HEK293 (cell line): ENCODE results near the gene GALNS.

Experiments used
- CTCF ChIA-PET: fragments of 350-600 bp; formaldehyde crosslinking; extraction: SDS; loops from one replicate; lab custom pipeline; 2021; ENCODE audit warnings: antibody characterized with exemption; lab: Yijun Ruan, JAX
- POLR2A ChIA-PET: fragments of 300-600 bp; formaldehyde crosslinking; extraction: SDS; loops from one replicate; lab custom pipeline; 2020; ENCODE audit warnings: antibody characterized with exemption, inconsistent platforms; lab: Yijun Ruan, JAX
- H3K27ac ChIP-seq: fragments of 200-500 bp; sonication (Bioruptor generic); 2 replicates; pipeline ENCODE4 v1.5.1; 2014; ENCODE audit warnings: low read depth, low read length, control low read depth, inconsistent platforms; ENCODE audit errors: extremely low read depth
- H3K36me3 ChIP-seq, 2 experiments: fragments of 200-500 bp in 1 of 2; sonication (Bioruptor generic) in 1 of 2; 1 replicate in 1 of 2; 2 replicates in 1 of 2; pipeline ENCODE4 v1.5.1; 2014 to 2017; ENCODE audit warnings: inconsistent platforms in 2 of 2, low read length in 2 of 2; ENCODE audit not compliant: control insufficient read depth in 2 of 2, insufficient read depth in 1 of 2
- H3K4me1 ChIP-seq: fragments of 200-500 bp; sonication (Bioruptor generic); 2 replicates; pipeline ENCODE4 v1.5.1; 2014; ENCODE audit warnings: mild to moderate bottlenecking, low read length, inconsistent platforms; ENCODE audit not compliant: control insufficient read depth, insufficient read depth
- H3K4me3 ChIP-seq: 2 replicates; pipeline ENCODE4 v1.5.1; 2011; ENCODE audit warnings: low read depth, mild to moderate bottlenecking, control low read depth, low read length, moderate library complexity
- H3K9me3 ChIP-seq: fragments of 200-500 bp; sonication (Bioruptor generic); 2 replicates; pipeline ENCODE4 v1.5.1; 2014; ENCODE audit warnings: low read depth, low read length, inconsistent platforms; ENCODE audit not compliant: control insufficient read depth, insufficient read depth
- BCL11B ChIP-seq: fragments of 450-650 bp; formaldehyde crosslinking; IDR thresholded peaks from 2 replicates; pipeline ENCODE4 v1.5.1; 2016; ENCODE audit warnings: low read depth, missing biosample characterization, missing genetic modification characterization
- GLIS1 ChIP-seq: fragments of 450-650 bp; formaldehyde crosslinking; IDR thresholded peaks from 2 replicates; pipeline ENCODE4 v1.5.1; 2016; ENCODE audit warnings: missing biosample characterization, missing genetic modification characterization
- KLF10 ChIP-seq: fragments of 450-650 bp; IDR thresholded peaks from 2 replicates; pipeline ENCODE4 v1.5.1; 2018; ENCODE audit warnings: missing biosample characterization, mild to moderate bottlenecking, missing genetic modification characterization
- MEIS1 ChIP-seq: sonication (generic); formaldehyde crosslinking; IDR thresholded peaks from 2 replicates; pipeline ENCODE4 v1.8.1; 2022; ENCODE audit warnings: missing genetic modification reagents, mild to moderate bottlenecking, borderline replicate concordance
- SETDB1 ChIP-seq: IDR thresholded peaks from one replicate; pipeline ENCODE4 v1.6.1; 2017; ENCODE audit warnings: mild to moderate bottlenecking, low read length, moderate library complexity, mixed read lengths; ENCODE audit not compliant: insufficient read length
- ZBTB17 ChIP-seq: fragments of 450-650 bp; formaldehyde crosslinking; IDR thresholded peaks from 2 replicates; pipeline ENCODE4 v1.5.1; 2016; ENCODE audit warnings: missing biosample characterization, missing genetic modification characterization
- ZBTB20 ChIP-seq: fragments of 450-650 bp; formaldehyde crosslinking; IDR thresholded peaks from 2 replicates; pipeline ENCODE4 v1.5.1; 2016; ENCODE audit warnings: missing biosample characterization, missing genetic modification characterization
- ZBTB7A ChIP-seq: fragments of 450-650 bp; formaldehyde crosslinking; IDR thresholded peaks from 2 replicates; pipeline ENCODE4 v1.5.1; 2016; ENCODE audit warnings: low read depth, missing biosample characterization, missing genetic modification characterization
- ZNF132 ChIP-seq: fragments of 450-650 bp; formaldehyde crosslinking; IDR thresholded peaks from 2 replicates; pipeline ENCODE4 v1.5.1; 2017; ENCODE audit warnings: missing biosample characterization, missing genetic modification characterization, borderline replicate concordance
- ZNF155 ChIP-seq: fragments of 450-650 bp; formaldehyde crosslinking; IDR thresholded peaks from 2 replicates; pipeline ENCODE4 v1.5.1; 2016; ENCODE audit warnings: missing biosample characterization, missing genetic modification characterization
- ZNF157 ChIP-seq: fragments of 450-650 bp; formaldehyde crosslinking; IDR thresholded peaks from 2 replicates; pipeline ENCODE4 v1.5.1; 2016; ENCODE audit warnings: missing biosample characterization, missing genetic modification characterization
- ZNF16 ChIP-seq: fragments of 450-650 bp; formaldehyde crosslinking; IDR thresholded peaks from 2 replicates; pipeline ENCODE4 v1.5.1; 2016; ENCODE audit warnings: low read depth, missing biosample characterization, missing genetic modification characterization
- ZNF184 ChIP-seq: fragments of 450-650 bp; IDR thresholded peaks from 2 replicates; pipeline ENCODE4 v1.5.1; 2018; ENCODE audit warnings: missing biosample characterization, mild to moderate bottlenecking, missing genetic modification characterization
- ZNF223 ChIP-seq: fragments of 450-650 bp; formaldehyde crosslinking; IDR thresholded peaks from 2 replicates; pipeline ENCODE4 v1.5.1; 2016; ENCODE audit warnings: missing biosample characterization, missing genetic modification characterization
- ZNF274 ChIP-seq, 2 experiments: fragments of 200-500 bp in 1 of 2; fragments of 450-650 bp in 1 of 2; sonication (Bioruptor generic) in 1 of 2; formaldehyde crosslinking in 1 of 2; IDR thresholded peaks; 2 replicates each; pipeline versions ENCODE4 v1.5.1 to v1.6.1; 2014 to 2016; ENCODE audit warnings: borderline replicate concordance in 1 of 2, inconsistent platforms in 1 of 2, low read length in 1 of 2, missing biosample characterization in 1 of 2, missing genetic modification characterization in 1 of 2
- ZNF341 ChIP-seq: fragments of 450-650 bp; formaldehyde crosslinking; IDR thresholded peaks from 2 replicates; pipeline ENCODE4; 2016; ENCODE audit warnings: low read depth, missing biosample characterization, missing genetic modification characterization
- ZNF354C ChIP-seq: fragments of 450-650 bp; formaldehyde crosslinking; IDR thresholded peaks from 2 replicates; pipeline ENCODE4 v1.5.1; 2016; ENCODE audit warnings: missing biosample characterization, missing genetic modification characterization, low read depth, borderline replicate concordance
- ZNF366 ChIP-seq: fragments of 450-650 bp; formaldehyde crosslinking; conservative IDR thresholded peaks from 2 replicates; pipeline ENCODE4 v1.5.1; 2016; ENCODE audit warnings: missing biosample characterization, missing genetic modification characterization
- ZNF37A ChIP-seq: fragments of 450-650 bp; IDR thresholded peaks from 2 replicates; pipeline ENCODE4 v1.5.1; 2018; ENCODE audit warnings: missing biosample characterization, missing genetic modification characterization
- ZNF391 ChIP-seq: fragments of 450-650 bp; formaldehyde crosslinking; IDR thresholded peaks from 2 replicates; pipeline ENCODE4 v1.5.1; 2016; ENCODE audit warnings: low read depth, missing biosample characterization, missing genetic modification characterization, borderline replicate concordance
- ZNF394 ChIP-seq: fragments of 450-650 bp; formaldehyde crosslinking; IDR thresholded peaks from 2 replicates; pipeline ENCODE4 v1.5.1; 2016; ENCODE audit warnings: missing biosample characterization, missing genetic modification characterization, mild to moderate bottlenecking, moderate library complexity, borderline replicate concordance
- ZSCAN30 ChIP-seq: fragments of 450-650 bp; IDR thresholded peaks from 2 replicates; pipeline ENCODE4 v1.5.1; 2018; ENCODE audit warnings: missing biosample characterization, mild to moderate bottlenecking, missing genetic modification characterization, moderate library complexity
- ZXDB ChIP-seq: fragments of 450-650 bp; formaldehyde crosslinking; IDR thresholded peaks from 2 replicates; pipeline ENCODE4 v1.5.1; 2016; ENCODE audit warnings: missing biosample characterization, missing genetic modification characterization
- TF ChIP-seq, protein P1 (sequence below): fragments of 450-650 bp; formaldehyde crosslinking; IDR thresholded peaks from 2 replicates; pipeline ENCODE4 v1.5.1; 2016; ENCODE audit warnings: missing biosample characterization, missing genetic modification characterization
- TF ChIP-seq, protein P2 (sequence below): fragments of 450-650 bp; formaldehyde crosslinking; IDR thresholded peaks from 2 replicates; pipeline ENCODE4 v1.5.1; 2017; ENCODE audit warnings: missing biosample characterization, mild to moderate bottlenecking, missing genetic modification characterization, moderate library complexity
- TF ChIP-seq, protein P3 (sequence below): fragments of 450-650 bp; IDR thresholded peaks from 2 replicates; pipeline ENCODE4 v1.5.1; 2018; ENCODE audit warnings: missing biosample characterization, missing genetic modification characterization
- TF ChIP-seq, protein P4 (sequence below): fragments of 450-650 bp; formaldehyde crosslinking; IDR thresholded peaks from 2 replicates; pipeline ENCODE4 v1.5.1; 2016; ENCODE audit warnings: missing biosample characterization, missing genetic modification characterization, low read depth
- TF ChIP-seq, protein P5 (sequence below): fragments of 450-650 bp; formaldehyde crosslinking; IDR thresholded peaks from 2 replicates; pipeline ENCODE4 v1.5.1; 2016; ENCODE audit warnings: missing biosample characterization, missing genetic modification characterization

The GALNS gene

DNA sequence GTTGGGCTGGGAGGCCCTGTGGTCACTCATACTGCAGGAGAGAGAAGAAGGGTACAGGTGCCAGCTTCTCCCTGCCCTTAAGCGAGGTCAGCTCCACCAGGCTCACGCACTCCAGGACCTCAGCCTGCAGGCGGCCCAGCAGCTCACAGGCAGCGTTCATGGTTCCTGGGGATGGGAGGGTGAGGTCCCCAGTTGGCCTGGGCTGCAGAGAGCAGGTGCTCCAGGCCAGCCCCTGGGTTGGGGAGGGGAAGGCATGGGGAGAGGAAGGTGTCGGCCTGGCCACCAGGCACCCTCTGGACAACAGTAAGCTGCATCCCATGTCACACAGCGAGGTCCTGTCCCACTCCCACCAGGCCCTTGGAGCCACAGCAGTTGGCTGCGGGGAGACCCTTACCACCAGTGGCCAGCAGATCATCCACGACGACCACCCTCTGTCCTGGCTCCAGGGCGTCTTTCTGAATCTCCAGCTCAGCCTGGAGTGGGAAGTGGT, 47.0 kb downstream of the GALNS start (continued):
- TF ChIP-seq, protein P1, sequence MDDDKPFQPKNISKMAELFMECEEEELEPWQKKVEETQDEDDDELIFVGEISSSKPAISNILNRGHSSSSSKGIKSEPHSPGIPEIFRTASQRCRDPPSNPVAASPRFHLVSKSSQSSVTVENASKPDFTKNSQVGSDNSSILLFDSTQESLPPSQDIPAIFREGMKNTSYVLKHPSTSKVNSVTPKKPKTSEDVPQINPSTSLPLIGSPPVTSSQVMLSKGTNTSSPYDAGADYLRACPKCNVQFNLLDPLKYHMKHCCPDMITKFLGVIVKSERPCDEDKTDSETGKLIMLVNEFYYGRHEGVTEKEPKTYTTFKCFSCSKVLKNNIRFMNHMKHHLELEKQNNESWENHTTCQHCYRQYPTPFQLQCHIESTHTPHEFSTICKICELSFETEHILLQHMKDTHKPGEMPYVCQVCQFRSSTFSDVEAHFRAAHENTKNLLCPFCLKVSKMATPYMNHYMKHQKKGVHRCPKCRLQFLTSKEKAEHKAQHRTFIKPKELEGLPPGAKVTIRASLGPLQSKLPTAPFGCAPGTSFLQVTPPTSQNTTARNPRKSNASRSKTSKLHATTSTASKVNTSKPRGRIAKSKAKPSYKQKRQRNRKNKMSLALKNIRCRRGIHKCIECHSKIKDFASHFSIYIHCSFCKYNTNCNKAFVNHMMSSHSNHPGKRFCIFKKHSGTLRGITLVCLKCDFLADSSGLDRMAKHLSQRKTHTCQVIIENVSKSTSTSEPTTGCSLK (tag by site-specific recombination): no peak
- no peak for TF ChIP-seq ZNF132 (tag by site-specific recombination)
- no peak for TF ChIP-seq ZNF366 (tag by site-specific recombination)
- peak; percentile 37; the same call in 1 of the 2 replicates for TF ChIP-seq ZBTB17 (tag by site-specific recombination)
- peak; percentile 85 for TF ChIP-seq ZBTB7A (tag by site-specific recombination)
- TF ChIP-seq, protein P2, sequence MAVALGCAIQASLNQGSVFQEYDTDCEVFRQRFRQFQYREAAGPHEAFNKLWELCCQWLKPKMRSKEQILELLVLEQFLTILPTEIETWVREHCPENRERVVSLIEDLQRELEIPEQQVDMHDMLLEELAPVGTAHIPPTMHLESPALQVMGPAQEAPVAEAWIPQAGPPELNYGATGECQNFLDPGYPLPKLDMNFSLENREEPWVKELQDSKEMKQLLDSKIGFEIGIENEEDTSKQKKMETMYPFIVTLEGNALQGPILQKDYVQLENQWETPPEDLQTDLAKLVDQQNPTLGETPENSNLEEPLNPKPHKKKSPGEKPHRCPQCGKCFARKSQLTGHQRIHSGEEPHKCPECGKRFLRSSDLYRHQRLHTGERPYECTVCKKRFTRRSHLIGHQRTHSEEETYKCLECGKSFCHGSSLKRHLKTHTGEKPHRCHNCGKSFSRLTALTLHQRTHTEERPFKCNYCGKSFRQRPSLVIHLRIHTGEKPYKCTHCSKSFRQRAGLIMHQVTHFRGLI (tag by site-specific recombination): peak; percentile 41; the same call in 1 of the 2 replicates
- TF ChIP-seq MEIS1 (CRISPR knock-in tag): no peak
- TF ChIP-seq ZNF394 (tag by site-specific recombination): peak; percentile 81
- TF ChIP-seq ZSCAN30: 0 out of 2 replicates have a peak, but pooled peaks have one; percentile 38
- no peak for TF ChIP-seq ZNF37A (tag by site-specific recombination)
- no peak; the same call in 1 of the 2 replicates for TF ChIP-seq GLIS1 (tag by site-specific recombination)
- TF ChIP-seq, all 188 proteins: peak for 17

DNA sequence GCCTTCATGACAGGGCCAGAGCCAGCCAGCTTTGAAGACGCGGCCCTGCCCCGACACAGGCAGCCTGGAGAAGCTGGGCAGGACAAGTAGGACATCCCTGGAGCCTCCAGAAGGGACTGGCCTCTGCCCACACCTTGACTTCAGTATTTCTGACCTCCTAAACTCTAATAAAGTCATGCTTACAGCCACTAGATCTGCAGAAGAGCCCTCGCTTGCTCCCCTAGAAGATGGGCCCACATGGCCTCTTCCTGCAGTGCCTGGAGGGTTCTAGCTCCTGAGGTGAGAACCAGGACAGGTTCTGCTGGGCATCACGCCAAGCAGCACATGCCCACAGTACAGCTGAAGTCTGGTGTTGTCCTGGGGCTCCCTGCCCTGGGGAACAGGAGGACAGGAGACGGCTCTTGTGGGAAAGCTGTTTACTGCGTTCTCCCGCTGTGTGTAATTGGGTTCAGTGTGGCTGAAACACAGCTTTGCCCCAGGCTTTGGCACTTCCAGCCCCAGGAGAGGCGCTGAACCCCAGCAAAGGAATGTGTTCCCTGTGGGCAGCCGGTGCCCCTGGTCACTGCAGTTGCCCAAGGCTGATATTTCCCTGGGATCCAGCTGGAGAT, 47.6 kb downstream of the GALNS start:
- Histone ChIP-seq H3K36me3 (peaks cover 0 to 69% of the 10 kb centered on the region in 2 experiments; a peak in 1 of 3 replicates), H3K27ac (peak overlapping the region; percentile 87), H3K4me1 (peaks cover 5% of the 10 kb centered on the region), H3K9me3 (no peaks in the 10 kb centered on the region), H3K4me3 (no peak overlapping the region)
- ChIA-PET POLR2A (interaction anchor here (1.0 to 5.2 kb wide), 15 partner anchors 9 to 408 kb away, joined by 3 to 33 read pairs (median 6); partner anchors contain the start of genes CDH15, GALNS, TRAPPC2L and ZNF778), CTCF (interaction anchor here (0.5 to 3.3 kb wide), 3 partner anchors 72 to 494 kb away, joined by 3 to 25 read pairs (median 6); no protein-coding TSS in a partner anchor)
- no peak; the same call in 1 of the 2 replicates for TF ChIP-seq ZBTB20
- TF ChIP-seq SETDB1: no peak
- 0 out of 2 replicates have a peak, but pooled peaks have one; percentile 23 for TF ChIP-seq ZNF391
- TF ChIP-seq ZNF223 (tag by site-specific recombination): no peak
- TF ChIP-seq ZXDB (tag by site-specific recombination): no peak
- TF ChIP-seq ZNF16 (tag by site-specific recombination): no peak
- TF ChIP-seq ZNF354C (tag by site-specific recombination): no peak
- TF ChIP-seq, protein P3, sequence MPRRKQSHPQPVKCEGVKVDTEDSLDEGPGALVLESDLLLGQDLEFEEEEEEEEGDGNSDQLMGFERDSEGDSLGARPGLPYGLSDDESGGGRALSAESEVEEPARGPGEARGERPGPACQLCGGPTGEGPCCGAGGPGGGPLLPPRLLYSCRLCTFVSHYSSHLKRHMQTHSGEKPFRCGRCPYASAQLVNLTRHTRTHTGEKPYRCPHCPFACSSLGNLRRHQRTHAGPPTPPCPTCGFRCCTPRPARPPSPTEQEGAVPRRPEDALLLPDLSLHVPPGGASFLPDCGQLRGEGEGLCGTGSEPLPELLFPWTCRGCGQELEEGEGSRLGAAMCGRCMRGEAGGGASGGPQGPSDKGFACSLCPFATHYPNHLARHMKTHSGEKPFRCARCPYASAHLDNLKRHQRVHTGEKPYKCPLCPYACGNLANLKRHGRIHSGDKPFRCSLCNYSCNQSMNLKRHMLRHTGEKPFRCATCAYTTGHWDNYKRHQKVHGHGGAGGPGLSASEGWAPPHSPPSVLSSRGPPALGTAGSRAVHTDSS (tag by site-specific recombination): no peak
- TF ChIP-seq ZNF184: no peak
- TF ChIP-seq KLF10 (tag by site-specific recombination): no peak
- peak; percentile 16; the same call in 1 of the 2 replicates for TF ChIP-seq BCL11B
- TF ChIP-seq, protein P4, sequence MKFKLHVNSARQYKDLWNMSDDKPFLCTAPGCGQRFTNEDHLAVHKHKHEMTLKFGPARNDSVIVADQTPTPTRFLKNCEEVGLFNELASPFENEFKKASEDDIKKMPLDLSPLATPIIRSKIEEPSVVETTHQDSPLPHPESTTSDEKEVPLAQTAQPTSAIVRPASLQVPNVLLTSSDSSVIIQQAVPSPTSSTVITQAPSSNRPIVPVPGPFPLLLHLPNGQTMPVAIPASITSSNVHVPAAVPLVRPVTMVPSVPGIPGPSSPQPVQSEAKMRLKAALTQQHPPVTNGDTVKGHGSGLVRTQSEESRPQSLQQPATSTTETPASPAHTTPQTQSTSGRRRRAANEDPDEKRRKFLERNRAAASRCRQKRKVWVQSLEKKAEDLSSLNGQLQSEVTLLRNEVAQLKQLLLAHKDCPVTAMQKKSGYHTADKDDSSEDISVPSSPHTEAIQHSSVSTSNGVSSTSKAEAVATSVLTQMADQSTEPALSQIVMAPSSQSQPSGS (tag by site-specific recombination): no peak
- TF ChIP-seq ZNF341 (tag by site-specific recombination): no peak
- TF ChIP-seq ZNF157: no peak
- TF ChIP-seq ZNF155 (tag by site-specific recombination): no peak
- TF ChIP-seq, protein P5, sequence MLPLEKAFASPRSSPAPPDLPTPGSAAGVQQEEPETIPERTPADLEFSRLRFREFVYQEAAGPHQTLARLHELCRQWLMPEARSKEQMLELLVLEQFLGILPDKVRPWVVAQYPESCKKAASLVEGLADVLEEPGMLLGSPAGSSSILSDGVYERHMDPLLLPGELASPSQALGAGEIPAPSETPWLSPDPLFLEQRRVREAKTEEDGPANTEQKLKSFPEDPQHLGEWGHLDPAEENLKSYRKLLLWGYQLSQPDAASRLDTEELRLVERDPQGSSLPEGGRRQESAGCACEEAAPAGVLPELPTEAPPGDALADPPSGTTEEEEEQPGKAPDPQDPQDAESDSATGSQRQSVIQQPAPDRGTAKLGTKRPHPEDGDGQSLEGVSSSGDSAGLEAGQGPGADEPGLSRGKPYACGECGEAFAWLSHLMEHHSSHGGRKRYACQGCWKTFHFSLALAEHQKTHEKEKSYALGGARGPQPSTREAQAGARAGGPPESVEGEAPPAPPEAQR: no peak
- TF ChIP-seq ZNF274 (IDR thresholded peaks at IDR 0.05; ENCODE audit: low read length): no peak
- no peak for TF ChIP-seq ZNF274 (tag by site-specific recombination; IDR thresholded peaks at IDR 0.05; ENCODE audit: borderline replicate concordance)
